Adrenal gland (tissue), 5 donors: Measurements from ENCODE around the gene ARID5A.

Experiments used
- POLR2A ChIP-seq, 2 donors: fragments of 450-650 bp; IDR thresholded peaks; one replicate each; pipeline ENCODE4 v1.6.1; 2017; ENCODE audit warnings: antibody characterized with exemption in 2 of 2, mild to moderate bottlenecking in 2 of 2, moderate library complexity in 1 of 2
- TF ChIP-seq, protein P1 (sequence below), 6 experiments: fragments of 450-650 bp in 4 of 6; fragments of 200-600 bp in 2 of 6; sonication (generic) in 1 of 6; IDR thresholded peaks; 1 replicate in 5 of 6; 2 replicates in 1 of 6; pipeline versions ENCODE4 v1.5.1 to v1.8.0; 2016 to 2021; ENCODE audit warnings: antibody characterized with exemption in 6 of 6, mild to moderate bottlenecking in 2 of 6, moderate library complexity in 1 of 6
- donor health status: DM: no; HTN: no; CAD: no.

DNA sequence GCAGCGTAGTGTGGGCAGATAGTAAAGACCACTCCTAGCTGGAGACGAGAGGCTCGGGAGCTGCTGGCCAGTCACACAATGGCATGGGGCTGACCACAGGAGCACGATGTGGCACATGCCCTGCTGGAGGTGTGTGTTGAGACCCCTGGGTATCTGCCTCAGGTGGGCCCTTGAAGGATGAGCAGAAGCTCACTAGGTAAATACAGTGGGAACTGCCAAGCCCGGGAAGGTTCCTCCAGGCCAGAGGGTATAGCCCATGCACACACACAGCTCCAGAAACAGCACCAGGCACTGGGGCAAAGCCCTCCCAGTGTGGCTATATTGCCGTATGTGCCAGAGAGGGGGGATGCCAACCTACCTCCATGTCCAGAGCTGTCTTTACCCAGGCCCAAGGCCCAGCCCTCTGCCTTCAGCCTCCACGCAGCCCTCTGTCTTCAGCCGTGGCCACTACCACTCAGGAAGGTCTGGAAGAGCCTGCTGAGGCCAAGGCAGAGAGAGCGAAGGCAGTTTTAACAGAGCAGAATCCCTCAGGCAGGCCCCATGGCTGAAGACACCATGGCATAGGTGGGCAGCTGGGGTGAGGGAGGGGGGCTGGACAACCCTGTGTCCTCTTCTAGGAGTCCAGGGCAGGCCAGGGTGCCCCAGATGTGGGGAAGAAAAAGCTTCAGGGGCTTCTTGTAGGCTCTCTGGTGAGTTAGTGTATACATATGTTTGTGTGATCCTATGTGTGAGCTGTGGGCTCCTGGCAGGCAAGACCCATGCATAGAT is 7.0 kb upstream of the ARID5A start:
- TF ChIP-seq, protein P1, sequence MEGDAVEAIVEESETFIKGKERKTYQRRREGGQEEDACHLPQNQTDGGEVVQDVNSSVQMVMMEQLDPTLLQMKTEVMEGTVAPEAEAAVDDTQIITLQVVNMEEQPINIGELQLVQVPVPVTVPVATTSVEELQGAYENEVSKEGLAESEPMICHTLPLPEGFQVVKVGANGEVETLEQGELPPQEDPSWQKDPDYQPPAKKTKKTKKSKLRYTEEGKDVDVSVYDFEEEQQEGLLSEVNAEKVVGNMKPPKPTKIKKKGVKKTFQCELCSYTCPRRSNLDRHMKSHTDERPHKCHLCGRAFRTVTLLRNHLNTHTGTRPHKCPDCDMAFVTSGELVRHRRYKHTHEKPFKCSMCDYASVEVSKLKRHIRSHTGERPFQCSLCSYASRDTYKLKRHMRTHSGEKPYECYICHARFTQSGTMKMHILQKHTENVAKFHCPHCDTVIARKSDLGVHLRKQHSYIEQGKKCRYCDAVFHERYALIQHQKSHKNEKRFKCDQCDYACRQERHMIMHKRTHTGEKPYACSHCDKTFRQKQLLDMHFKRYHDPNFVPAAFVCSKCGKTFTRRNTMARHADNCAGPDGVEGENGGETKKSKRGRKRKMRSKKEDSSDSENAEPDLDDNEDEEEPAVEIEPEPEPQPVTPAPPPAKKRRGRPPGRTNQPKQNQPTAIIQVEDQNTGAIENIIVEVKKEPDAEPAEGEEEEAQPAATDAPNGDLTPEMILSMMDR (IDR thresholded peaks at IDR 0.05) = no peak
- TF ChIP-seq POLR2A (IDR thresholded peaks at IDR 0.05) = no peak
